Activated CD8-positive, alpha-beta memory T cell treated with anti-CD3 and anti-CD28 coated beads for 1 hour (primary cell): ENCODE measurements around the gene SOCS7.
A peak's percentile ranks its signal among the peaks of the same experiment; 100 is the strongest.

Experiments used
- DNase-seq, 2 donors: peaks; one replicate each; pipeline ENCODE4 v3.0.0-alpha.2; 2020; ENCODE audit warnings: low read depth in 1 of 2; ENCODE audit errors: extremely low read depth in 1 of 2

SOCS7 gene

DNA sequence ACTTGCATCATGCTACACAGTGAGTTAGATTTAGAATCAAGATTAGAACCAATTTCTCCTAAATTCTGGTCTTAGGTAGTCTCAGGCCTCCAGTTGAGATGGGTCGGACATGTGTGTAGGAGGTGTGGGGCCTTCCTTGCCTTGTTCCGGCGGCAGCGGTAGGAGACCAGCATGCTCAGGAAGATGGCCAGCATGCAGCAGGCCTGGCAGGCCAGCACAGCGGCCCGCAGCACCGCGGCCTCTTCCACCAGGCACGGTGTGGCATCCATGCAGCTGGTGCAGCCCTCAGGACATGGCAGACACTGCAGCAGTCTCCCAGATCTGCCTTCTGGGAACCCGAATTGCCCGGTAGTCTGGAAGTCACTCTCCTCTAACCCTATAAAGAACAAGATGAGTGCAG is 14.8 kb upstream of the SOCS7 start:
- DNase-seq = no peak

DNA sequence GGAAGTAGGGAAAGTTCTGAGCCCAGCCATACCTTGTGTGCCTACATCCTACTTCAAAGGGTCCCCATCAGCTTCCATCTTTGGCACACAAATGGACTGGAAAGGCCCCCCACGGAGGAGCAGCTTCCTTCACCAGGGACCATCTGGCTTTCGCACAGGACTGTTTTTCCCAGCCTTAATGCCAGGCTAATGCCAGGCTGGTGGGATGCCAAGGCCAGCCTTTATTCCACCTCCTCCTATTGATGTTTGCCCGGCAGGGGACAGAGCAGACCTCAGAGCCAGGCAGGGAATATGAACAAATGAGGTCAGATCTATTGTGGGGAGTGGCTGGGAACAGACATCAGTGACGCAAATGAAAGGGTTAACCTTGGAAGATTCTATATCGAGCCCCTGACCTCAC is 13.6 kb upstream of the SOCS7 start:
- no peak for DNase-seq

DNA sequence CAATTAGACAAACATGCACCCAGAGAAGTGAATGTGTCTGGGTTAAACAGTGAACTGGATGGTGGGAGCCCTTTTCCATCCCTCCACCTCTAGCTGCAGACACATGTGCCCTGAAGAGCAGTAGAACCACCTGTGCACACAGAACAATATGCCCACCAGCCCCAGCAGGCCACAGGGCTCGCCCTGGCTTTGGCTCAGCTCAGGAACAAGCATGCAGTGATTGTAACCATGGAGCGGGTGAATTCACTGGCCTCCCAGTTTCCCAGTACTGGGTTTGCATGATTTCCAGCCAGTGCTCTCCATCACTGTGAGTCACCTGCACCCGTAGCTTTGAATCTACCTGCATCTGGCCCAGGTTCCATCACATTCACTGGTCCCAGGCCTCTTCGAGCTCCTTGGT is 13.1 kb upstream of the SOCS7 start:
- no peak for DNase-seq

DNA sequence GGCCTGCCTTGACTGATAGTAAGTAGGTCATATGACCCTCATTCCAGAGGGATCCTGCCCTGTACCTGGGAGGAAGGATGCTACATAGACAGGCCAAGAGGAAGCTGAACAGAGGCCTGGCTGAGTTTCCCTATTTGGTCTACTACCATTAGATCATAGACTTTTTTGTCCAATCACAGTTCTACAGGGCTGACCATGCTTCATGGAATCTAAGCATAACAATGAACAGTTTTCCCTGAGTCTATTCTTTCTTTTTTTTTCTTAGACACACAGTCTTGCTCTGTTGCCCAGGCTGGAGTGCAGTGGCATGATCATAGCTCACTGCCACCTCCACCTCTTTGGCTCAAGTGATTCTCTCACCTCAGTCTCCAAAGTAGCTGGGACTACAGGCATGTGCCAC is 11.8 kb upstream of the SOCS7 start:
- DNase-seq = no peak

DNA sequence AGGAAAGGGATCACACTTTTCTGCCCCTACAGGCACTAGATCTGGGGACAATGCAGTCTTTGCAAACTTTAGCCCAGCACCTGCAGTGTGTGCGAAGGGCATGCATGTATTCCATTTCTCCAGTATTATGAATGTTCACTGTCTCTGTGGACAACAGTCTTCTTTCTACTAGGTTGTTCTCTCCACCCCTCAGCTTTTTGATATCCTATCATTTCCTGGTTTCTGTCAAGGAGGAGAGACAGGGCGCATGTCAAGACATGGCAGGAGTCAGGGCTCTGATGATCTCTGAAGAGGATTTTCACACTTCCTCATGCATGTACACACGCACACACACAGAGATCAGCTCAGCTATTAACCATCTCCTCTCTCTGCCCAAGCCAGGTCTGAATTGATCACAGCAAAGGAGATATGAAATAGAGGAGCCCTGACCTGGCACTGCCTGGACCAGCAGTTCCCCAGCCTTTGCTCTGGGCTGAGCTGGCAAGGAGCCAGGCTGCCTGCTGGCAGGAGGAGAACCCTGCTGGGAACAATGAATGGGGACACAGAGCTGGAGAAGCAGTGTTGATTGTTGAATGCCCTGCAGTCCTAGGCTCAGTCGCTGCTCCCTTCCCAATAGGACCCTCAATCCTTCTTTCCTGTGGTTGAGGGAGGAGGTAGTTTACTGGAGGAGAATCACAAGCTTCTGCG is 10.5 kb upstream of the SOCS7 start:
- DNase-seq = no peak

DNA sequence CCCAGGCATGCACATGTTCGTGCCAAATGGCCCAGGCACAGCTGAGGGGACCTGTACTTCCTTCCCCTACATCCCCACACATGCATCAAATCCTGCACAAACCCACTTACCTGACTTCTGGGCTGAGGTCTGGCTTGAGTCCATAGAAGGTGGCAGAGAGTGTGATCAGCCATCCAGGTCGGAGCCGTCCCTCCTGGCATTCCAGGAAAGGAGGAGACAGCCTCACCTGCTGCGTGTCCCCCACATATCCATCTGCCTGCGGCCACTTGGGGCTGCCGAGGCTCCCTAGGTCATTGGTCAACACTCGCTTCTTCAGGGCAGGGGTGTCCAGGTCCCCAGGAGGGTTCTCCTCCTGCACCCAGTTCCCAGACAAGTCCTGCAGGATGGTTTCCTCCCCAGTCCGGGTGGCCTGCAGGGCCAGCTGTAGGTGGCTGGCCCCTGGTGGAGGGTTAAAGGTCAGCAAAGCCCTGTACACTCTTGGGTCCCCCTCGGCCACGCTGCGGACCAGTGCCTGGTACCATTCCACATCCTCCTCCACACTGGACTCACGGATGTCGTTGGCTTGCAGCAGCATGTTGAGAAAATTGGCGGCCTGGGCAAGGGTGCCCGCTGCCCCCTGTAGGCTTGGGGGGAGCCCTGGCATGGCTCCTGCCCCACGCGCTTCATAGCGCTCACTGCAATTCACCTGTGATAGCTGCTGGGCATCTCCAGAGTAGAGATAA is 8.6 kb upstream of the SOCS7 start:
- DNase-seq = no peak

DNA sequence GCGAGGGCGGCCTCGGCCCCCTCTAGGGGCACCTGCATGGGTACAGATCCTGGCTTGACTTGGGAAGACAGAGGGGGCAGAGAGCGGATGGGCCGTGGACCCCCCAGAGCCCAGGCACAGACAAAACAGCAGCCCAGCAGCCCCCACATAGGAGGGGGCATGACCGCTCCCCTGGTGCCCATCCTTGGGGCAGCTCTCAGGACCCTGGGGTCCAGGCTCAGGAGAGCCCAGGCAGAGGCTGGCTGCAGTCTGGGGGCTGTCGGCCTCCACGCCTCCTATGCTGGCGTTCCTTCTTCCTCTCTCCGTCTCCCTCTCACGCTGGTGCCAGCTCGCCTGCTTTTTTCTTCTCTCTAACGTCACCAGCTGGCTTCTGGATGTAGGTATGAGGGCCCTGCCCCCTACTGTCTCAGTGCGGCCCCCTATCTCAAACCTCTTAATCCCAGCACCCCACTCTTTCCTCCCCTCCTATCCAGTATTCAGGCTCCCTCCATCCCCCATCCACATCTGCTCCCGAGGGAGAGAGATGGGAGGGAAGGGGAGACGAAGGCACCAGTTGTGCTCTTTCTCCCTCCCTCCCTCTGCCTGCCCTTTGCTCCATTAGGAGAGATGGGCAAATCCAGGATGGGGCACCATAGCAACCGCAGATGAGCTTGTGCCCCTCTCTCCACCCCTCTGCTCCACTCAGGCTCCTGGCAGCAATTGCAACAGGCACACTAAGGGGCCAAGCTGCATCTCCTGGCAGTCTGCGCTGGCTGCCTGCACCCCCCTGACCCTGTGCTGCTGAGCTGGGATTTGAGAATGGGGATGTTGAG is 7.8 kb upstream of the SOCS7 start, which contains the start of gene GPR179:
GPR179 (minus strand) TSS at position 349 of the 812 bp plus-strand sequence; CDS start at position 182, 167 bp downstream.
- DNase-seq = no peak

DNA sequence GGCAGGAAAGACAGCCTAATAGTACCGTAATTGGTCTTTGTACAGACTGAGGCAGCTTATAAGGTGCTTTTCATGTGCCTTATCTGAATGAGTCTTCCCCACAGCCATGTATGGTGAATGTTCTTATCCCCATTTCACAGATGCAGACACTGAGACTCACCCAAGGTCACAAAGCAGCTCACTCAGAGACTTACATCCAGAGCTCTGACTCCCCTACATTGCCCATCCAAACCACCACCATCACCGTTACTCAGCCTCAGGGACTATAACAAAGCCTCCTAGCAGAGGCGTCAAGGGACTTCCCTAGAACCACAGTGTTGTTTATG is 7.3 kb upstream of the SOCS7 start:
- DNase-seq = no peak

DNA sequence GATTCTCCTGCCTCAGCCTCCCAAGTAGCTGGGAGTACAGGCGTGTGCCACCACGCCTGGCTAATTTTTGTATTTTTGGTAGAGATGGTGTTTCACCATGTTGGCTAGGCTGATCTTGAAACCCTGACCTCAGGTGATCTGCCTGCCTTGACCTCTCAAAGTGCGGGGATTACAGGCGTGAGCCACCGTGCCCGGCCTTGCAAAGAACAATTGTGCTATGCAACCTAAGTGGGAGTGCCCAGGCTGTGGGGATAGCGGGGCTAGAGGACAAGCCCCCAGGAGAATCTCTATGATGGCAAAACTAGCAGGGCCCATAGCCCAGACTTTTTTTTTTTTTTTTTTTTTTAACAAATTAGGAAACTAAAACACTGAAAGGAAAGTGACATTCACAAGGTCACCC is 5.9 kb upstream of the SOCS7 start:
- DNase-seq = no peak

DNA sequence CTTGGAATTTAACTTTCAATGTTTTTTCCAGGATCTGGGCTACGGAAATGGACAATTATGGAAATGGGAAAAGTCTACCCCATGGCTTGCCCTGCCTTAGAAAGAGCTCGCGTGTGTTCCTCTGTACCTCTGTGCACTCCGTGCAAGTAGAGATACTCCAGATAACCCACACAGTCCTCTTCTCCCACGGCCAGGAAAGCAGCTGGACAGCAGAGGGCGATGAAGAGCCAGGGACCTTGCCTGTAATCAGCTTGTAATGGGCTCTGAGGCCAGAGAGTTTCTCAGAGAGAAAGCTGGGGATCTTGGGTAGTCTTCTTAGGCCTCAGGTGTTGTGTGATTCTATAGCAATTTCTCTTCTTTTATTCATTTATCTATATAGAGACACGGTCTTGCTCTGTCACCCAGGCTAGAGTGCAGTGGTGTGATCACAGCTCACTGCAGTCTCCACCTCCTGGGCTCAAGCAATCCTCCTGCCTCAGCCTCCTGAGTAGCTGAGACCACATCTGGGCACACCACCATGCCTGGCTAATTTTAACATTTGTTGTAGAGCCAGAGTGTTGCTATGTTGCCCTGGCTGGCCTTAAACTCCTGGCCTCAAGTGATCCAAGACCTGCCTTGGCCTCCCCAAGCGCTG is 2.4 kb upstream of the SOCS7 start:
- peak; percentile 60 to 70 for DNase-seq

DNA sequence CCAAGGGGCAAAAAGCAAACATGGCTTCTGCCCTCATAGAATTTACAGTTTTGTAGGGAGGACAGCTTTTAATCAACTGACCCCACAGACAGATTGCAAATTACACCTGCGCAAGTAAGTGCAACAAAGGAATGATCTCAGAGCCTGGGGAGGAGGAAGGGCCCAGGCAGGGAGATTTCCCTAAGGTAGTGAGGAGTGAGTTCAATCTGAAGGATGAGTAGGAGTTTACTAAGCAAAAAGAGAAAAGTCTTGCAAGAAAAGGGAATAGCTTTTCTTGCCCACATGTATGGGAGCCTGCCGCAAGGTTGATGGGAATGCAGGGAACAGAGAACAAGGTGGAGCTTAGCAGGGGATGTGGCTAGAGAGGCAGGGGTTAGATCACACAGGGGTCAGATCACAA is 1.6 kb upstream of the SOCS7 start:
- no peak for DNase-seq

DNA sequence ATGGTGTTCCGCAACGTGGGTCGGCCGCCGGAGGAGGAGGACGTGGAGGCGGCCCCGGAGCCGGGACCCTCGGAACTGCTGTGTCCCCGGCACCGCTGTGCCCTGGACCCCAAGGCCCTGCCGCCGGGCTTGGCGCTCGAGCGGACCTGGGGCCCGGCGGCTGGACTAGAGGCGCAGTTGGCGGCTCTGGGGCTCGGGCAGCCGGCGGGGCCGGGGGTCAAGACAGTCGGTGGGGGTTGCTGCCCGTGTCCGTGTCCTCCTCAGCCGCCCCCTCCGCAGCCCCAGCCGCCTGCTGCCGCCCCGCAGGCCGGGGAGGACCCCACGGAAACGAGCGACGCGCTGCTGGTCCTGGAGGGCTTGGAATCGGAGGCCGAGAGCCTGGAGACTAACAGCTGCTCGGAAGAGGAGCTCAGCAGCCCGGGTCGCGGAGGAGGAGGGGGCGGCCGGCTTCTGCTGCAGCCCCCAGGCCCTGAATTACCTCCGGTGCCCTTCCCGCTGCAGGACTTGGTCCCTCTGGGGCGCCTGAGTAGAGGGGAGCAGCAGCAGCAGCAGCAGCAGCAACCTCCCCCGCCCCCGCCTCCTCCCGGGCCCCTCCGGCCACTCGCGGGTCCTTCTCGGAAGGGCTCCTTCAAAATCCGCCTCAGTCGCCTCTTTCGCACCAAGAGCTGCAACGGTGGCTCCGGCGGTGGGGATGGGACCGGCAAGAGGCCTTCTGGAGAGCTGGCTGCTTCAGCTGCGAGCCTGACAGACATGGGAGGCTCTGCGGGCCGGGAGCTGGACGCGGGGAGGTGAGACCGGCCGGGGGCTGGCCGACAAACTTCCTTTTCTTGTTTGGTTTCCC is 821 bp downstream of the SOCS7 start:
- DNase-seq = no peak

DNA sequence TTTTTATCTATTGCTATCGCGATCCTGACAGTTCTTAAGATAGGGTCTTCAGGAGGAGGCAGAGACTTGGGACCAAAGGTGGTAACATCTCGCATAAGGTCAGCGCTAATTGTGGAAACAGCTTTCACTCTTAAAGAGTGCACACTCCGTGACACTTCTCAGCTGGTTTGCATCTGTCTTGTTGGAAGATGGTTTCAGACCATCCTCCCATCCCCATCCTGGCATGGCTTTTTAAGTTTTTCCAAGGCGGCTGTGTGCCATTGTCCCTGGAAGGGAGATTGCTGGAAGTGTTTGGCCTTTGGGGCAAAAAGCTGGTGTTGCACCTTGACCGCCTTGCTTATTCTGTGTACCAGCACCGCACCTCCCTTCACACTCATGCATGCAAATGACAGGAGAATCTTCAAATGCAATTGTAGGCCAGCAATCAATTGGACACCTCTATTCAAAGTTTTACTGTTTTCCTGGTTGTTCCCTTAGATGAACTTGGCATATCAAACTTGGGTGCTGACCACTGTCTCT is 1.5 kb downstream of the SOCS7 start:
- DNase-seq = no peak

DNA sequence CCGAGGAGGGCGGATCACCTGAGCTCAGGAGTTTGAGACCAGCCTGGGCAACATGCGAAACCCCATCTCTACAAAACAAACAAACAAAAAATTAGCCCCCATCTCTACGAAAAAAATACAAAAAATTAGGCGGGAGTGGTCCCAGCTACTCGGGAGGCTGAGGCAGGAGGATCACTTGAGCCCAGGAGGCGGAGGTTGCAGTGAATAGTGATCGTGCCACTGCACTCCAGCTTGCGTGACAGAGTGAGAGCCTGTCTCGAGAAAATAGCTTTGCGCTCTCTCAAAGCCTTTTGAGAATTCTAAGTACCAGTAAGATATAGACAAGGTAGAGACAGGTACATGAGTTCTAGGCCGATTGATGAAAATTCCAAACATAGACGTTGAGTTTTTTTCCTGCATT is 2.0 kb downstream of the SOCS7 start:
- no peak for DNase-seq

DNA sequence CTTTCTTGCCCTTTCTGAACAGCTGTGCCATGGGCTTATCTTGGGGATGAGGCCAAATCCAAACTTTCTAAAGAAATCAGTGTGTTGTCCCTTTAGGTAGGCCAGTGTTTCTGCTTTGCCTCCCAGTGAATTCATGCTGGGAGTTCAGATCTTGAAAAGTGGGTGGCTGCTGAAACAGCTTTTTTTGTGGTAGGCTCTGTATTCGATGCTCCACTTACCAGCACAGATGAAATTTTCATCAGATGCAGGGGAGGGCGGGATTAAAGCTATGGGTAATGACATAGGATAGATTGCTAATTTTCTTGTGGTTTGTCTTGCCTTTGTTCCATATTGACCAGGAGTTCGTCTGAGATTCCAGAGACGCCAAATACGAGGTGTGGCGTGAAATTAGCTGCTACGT is 2.8 kb downstream of the SOCS7 start:
- no peak for DNase-seq

DNA sequence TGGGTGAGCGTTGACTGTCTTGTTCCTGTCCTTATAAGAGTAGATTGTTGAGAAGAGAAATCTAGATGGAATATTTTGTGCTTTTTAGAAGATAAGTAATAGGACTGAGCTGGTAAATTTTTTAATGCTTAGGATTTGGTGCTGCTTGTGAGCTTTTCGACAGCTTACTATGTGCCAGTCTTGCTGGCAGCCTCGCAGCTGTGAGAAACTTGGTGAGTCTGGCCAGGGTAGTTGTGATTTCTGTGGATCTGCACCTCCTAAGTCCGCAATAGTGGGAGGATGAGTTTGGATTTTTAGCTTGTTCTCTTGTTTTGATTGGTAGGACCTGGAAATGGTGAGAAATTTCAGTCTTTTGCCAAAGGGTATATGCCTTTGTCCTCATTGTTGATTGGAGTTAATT is 3.6 kb downstream of the SOCS7 start:
- DNase-seq = no peak

DNA sequence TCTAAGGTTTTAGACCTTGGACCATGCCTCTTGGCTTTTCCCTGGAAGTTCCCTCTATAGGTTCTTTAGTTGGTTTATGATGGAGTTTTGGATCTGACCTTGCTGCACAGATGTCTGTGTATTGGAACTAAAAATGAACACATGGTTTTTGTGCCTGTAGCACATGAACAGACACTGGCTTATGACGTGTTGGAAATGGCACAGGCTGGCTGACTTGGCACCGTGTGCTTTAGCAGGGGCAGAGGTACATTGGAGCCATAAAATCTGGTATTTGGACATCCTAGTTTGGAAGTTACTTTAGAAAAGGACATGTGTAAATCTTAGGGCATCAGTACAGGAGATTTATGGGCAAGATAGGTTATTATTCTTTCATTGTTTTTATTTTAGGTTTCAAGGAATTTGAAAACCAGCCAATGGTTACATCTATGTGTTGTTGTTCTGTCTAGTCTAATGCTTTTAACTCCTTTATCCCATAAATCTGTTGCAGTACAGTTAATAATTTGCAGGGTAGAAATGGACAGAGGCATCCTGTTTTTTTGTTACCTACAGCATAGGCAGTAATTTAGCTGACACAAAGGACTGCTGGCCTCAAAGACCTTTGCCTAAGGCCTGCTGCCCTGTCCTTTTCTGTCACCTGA is 6.0 kb downstream of the SOCS7 start:
- no peak for DNase-seq

DNA sequence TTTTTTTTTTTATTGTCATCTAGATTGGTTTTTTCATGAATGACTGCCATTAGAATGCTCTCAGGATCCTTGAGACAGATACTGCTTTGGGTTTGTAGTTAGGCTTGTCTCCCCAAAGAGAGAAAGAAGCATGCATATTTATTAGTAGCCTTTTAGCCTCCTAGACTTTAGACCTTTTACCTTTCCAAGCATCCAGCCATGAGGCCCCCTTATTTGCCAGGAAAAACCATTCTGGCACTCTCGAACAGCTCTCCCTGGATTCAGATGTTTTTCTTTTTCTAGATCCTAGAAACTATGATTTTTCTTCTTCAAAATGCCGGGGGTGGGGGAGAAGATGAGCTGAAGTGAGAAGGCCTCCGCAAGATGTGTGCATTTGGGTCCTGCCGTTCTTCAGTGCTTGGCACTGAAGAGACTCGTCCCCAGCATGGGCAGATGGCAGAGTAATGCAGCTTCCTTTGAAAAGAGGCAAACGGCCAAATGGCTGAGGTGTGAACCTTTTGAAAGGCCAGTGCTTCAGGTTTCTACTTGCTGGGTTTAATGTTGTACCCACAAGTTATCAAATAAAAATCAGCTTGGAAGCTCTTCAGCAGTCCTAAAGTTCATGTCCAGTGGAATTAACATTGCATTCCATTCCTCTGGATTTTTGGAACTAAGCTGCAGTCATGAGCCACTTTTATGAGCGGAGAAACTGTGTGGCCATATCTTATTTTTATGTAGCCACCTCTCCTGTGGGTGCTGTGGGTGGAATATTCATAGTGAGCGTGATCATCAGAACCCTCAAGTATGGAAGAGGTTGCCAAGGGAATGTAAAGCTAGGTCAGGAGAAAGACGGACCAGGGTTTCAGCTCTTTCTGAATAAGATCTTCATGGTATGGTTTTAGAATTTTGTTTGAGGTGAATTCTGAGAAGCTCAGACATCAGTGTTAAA is 7.2 kb downstream of the SOCS7 start:
- DNase-seq = no peak
